ENCODE data around the gene C14orf119. TPM values are rescaled to one million over a fixed set of nuclear protein-coding genes. Genes with fewer than 3 reads are reported as not detected.

Gene C14orf119
- total RNA-seq, 1 donor from 2014 or later, result 27.5 TPM

GRCh38 chr14:23051141-23052057 lies 43.9 kb upstream of the C14orf119 start:
- DNase-seq (ENCODE audit: low read depth), result no peak
- no peak for TF ChIP-seq CTCF (IDR thresholded peaks at IDR 0.05; ENCODE audit: insufficient read depth, low read length, poor library complexity, severe bottlenecking)
- Histone ChIP-seq H3K36me3 (ENCODE audit: control insufficient read depth, insufficient read depth, low read length) (no peaks in the 10 kb centered on the region), H3K27me3 (ENCODE audit: control insufficient read depth, insufficient read depth, low read length) (no peaks in the 10 kb centered on the region), H3K4me3 (ENCODE audit: low read depth, low read length) (no peak overlapping the region)

- H3K36me3 ChIP-seq (ENCODE audit: control insufficient read depth, insufficient read depth, low read length), result no peaks in the 10 kb centered on the region
- no peak for DNase-seq (ENCODE audit: low read depth)
- TF ChIP-seq CTCF (IDR thresholded peaks at IDR 0.05; ENCODE audit: insufficient read depth, low read length, poor library complexity, severe bottlenecking), result peak; percentile 57
- H3K4me3 ChIP-seq (ENCODE audit: low read depth, low read length), result no peak overlapping the region
- no peaks in the 10 kb centered on the region for H3K27me3 ChIP-seq (ENCODE audit: control insufficient read depth, insufficient read depth, low read length)
These were observed 43.1 kb upstream of the C14orf119 start for GRCh38 chr14:23052182-23052623.

- H3K4me3 ChIP-seq (ENCODE audit: low read depth, low read length), result no peak overlapping the region
- no peak for DNase-seq (ENCODE audit: low read depth)
- H3K27me3 ChIP-seq (ENCODE audit: control insufficient read depth, insufficient read depth, low read length), result no peaks in the 10 kb centered on the region
- H3K36me3 ChIP-seq (ENCODE audit: control insufficient read depth, insufficient read depth, low read length), result no peaks in the 10 kb centered on the region
- no peak for TF ChIP-seq CTCF (IDR thresholded peaks at IDR 0.05; ENCODE audit: insufficient read depth, low read length, poor library complexity, severe bottlenecking)
These were observed 42.6 kb upstream of the C14orf119 start for GRCh38 chr14:23052671-23053070.

- no peak overlapping the region for H3K4me3 ChIP-seq (ENCODE audit: low read depth, low read length)
- TF ChIP-seq CTCF (IDR thresholded peaks at IDR 0.05; ENCODE audit: insufficient read depth, low read length, poor library complexity, severe bottlenecking), result no peak
- no peak for DNase-seq (ENCODE audit: low read depth)
These were observed 41.9 kb upstream of the C14orf119 start for GRCh38 chr14:23053426-23053825.

GRCh38 chr14:23054000-23054811 lies 41.1 kb upstream of the C14orf119 start:
- H3K4me3 ChIP-seq (ENCODE audit: low read depth, low read length), result no peak overlapping the region
- no peaks in the 10 kb centered on the region for H3K36me3 ChIP-seq (ENCODE audit: control insufficient read depth, insufficient read depth, low read length)
- no peak for DNase-seq (ENCODE audit: low read depth)
- TF ChIP-seq CTCF (IDR thresholded peaks at IDR 0.05; ENCODE audit: insufficient read depth, low read length, poor library complexity, severe bottlenecking), result peak; percentile 17
- no peaks in the 10 kb centered on the region for H3K27me3 ChIP-seq (ENCODE audit: control insufficient read depth, insufficient read depth, low read length)

More at GRCh38 chr14:23053426-23053825, 41.9 kb upstream of the C14orf119 start:
- Histone ChIP-seq H3K27me3 (ENCODE audit: control insufficient read depth, insufficient read depth, low read length) (no peaks in the 10 kb centered on the region), H3K36me3 (ENCODE audit: control insufficient read depth, insufficient read depth, low read length) (no peaks in the 10 kb centered on the region)
